Effector CD8-positive, alpha-beta T cell (primary cell): ENCODE data around the gene ZFAND3.
"Not testable (repeated sequence)": the region's sequence is repeated elsewhere in the genome, so short reads cannot be mapped to it uniquely, and the experiment has no call there.

Experiments
- DNase-seq: peaks from one replicate; lab custom pipeline; 2025; lab: John Stamatoyannopoulos, UW

The ZFAND3 gene

GRCh38 chr6:37936906-37937305 is 117.4 kb downstream of the ZFAND3 start:
- no peak for DNase-seq

- DNase-seq, result no peak
Observed at GRCh38 chr6:37938909-37939308, 119.4 kb downstream of the ZFAND3 start.

GRCh38 chr6:37940074-37940847 is 120.7 kb downstream of the ZFAND3 start:
- DNase-seq, result no peak

GRCh38 chr6:37941871-37942270 is 122.3 kb downstream of the ZFAND3 start:
- DNase-seq, result no peak

- DNase-seq, result no peak
Observed at GRCh38 chr6:37942606-37943376, 123.3 kb downstream of the ZFAND3 start.

- no peak for DNase-seq
Observed at GRCh38 chr6:37943436-37944058, 124.0 kb downstream of the ZFAND3 start.

- DNase-seq, result no peak
Observed at GRCh38 chr6:37946057-37946456, 126.5 kb downstream of the ZFAND3 start.

GRCh38 chr6:37947468-37947867 is 127.9 kb downstream of the ZFAND3 start:
- no peak for DNase-seq

- not testable (repeated sequence) for DNase-seq
Observed at GRCh38 chr6:37948584-37948983, 129.1 kb downstream of the ZFAND3 start.

- no peak for DNase-seq
Observed at GRCh38 chr6:37952027-37952426, 132.5 kb downstream of the ZFAND3 start.

GRCh38 chr6:37954791-37955190 is 135.3 kb downstream of the ZFAND3 start:
- no peak for DNase-seq

- no peak for DNase-seq
Observed at GRCh38 chr6:37956711-37957275, 137.3 kb downstream of the ZFAND3 start.

GRCh38 chr6:37959061-37959460 is 139.5 kb downstream of the ZFAND3 start:
- no peak for DNase-seq

GRCh38 chr6:37960139-37960935 is 140.8 kb downstream of the ZFAND3 start:
- no peak for DNase-seq

GRCh38 chr6:37962481-37963080 is 143.1 kb downstream of the ZFAND3 start:
- not testable (repeated sequence) for DNase-seq

GRCh38 chr6:37965964-37966676 is 146.6 kb downstream of the ZFAND3 start:
- DNase-seq, result no peak

GRCh38 chr6:37966801-37967200 is 147.3 kb downstream of the ZFAND3 start:
- no peak for DNase-seq

- DNase-seq, result no peak
Observed at GRCh38 chr6:37967651-37968050, 148.1 kb downstream of the ZFAND3 start.

GRCh38 chr6:37971266-37971665 is 151.7 kb downstream of the ZFAND3 start:
- no peak for DNase-seq

- no peak for DNase-seq
Observed at GRCh38 chr6:37971711-37972390, 152.3 kb downstream of the ZFAND3 start.
